Superior temporal gyrus (tissue), 1 donor: ENCODE results near the gene G3BP2.
"Not testable (repeated sequence)": the region's sequence is repeated elsewhere in the genome, so short reads cannot be mapped to it uniquely, and the experiment has no call there.

Source experiments
- DNase-seq: peaks from one replicate; pipeline ENCODE4 v3.0.0-alpha.2; 2016; ENCODE audit errors: extremely low spot score

The G3BP2 gene

GRCh38 chr4:75683482-75684155 lies 10.4 kb upstream of the G3BP2 start:
- DNase-seq, result no peak

- no peak for DNase-seq
Measured at GRCh38 chr4:75679876-75680575, 6.8 kb upstream of the G3BP2 start.

GRCh38 chr4:75678965-75679364 lies 5.8 kb upstream of the G3BP2 start:
- DNase-seq, result peak; percentile 27

- no peak for DNase-seq
Measured at GRCh38 chr4:75678473-75678872, 5.3 kb upstream of the G3BP2 start.

- no peak for DNase-seq
Measured at GRCh38 chr4:75675004-75675531, 1.9 kb upstream of the G3BP2 start.

- DNase-seq, result no peak
Measured at GRCh38 chr4:75673959-75674328, 733 bp upstream of the G3BP2 start.

GRCh38 chr4:75672461-75673026 lies 667 bp downstream of the G3BP2 start:
- peak; percentile 68 for DNase-seq

- no peak for DNase-seq
Measured at GRCh38 chr4:75671802-75672421, 1.3 kb downstream of the G3BP2 start.

GRCh38 chr4:75668596-75668995 lies 4.6 kb downstream of the G3BP2 start:
- DNase-seq, result no peak

- not testable (repeated sequence) for DNase-seq
Measured at GRCh38 chr4:75667636-75668035, 5.6 kb downstream of the G3BP2 start.

- DNase-seq, result no peak
Measured at GRCh38 chr4:75666299-75666698, 6.9 kb downstream of the G3BP2 start.

GRCh38 chr4:75664604-75665003 lies 8.6 kb downstream of the G3BP2 start:
- not testable (repeated sequence) for DNase-seq

GRCh38 chr4:75662626-75663025 lies 10.6 kb downstream of the G3BP2 start:
- no peak for DNase-seq

GRCh38 chr4:75660491-75660890 lies 12.7 kb downstream of the G3BP2 start:
- no peak for DNase-seq

GRCh38 chr4:75659512-75660031 lies 13.6 kb downstream of the G3BP2 start:
- no peak for DNase-seq

- DNase-seq, result no peak
Measured at GRCh38 chr4:75658876-75659275, 14.3 kb downstream of the G3BP2 start.

- no peak for DNase-seq
Measured at GRCh38 chr4:75655562-75655961, 17.6 kb downstream of the G3BP2 start.

- no peak for DNase-seq
Measured at GRCh38 chr4:75654905-75655304, 18.3 kb downstream of the G3BP2 start.

GRCh38 chr4:75653845-75654503 lies 19.2 kb downstream of the G3BP2 start:
- no peak for DNase-seq

- no peak for DNase-seq
Measured at GRCh38 chr4:75644095-75644494, 29.1 kb downstream of the G3BP2 start.

- DNase-seq, result no peak
Measured at GRCh38 chr4:75643651-75644050, 29.6 kb downstream of the G3BP2 start.
